H9 (cell line): ENCODE data around the gene PGM3. TPM values are rescaled to one million over a fixed set of nuclear protein-coding genes. Genes with fewer than 3 reads are reported as not detected.

ENCODE experiments used
- DNase-seq: peaks from one replicate; pipeline ENCODE4 v3.0.0-alpha.2; 2017
- H2AFZ ChIP-seq: one replicate; pipeline ENCODE4 v1.6.1; 2013; ENCODE audit warnings: mild to moderate bottlenecking, low read length, control low read depth, moderate library complexity
- H2AK5ac ChIP-seq: 2 replicates; pipeline ENCODE4 v1.6.1; 2013; ENCODE audit warnings: low read length, control low read depth, mixed read lengths; ENCODE audit not compliant: insufficient read length
- H2BK120ac ChIP-seq: one replicate; pipeline ENCODE4 v1.6.1; 2013; ENCODE audit warnings: low read depth, mild to moderate bottlenecking, low read length, control low read depth, inconsistent platforms; ENCODE audit not compliant: poor library complexity, severe bottlenecking
- H2BK12ac ChIP-seq: 2 replicates; pipeline ENCODE4 v1.6.1; 2013; ENCODE audit warnings: low read length, control low read depth, mixed read lengths, low read depth; ENCODE audit not compliant: insufficient read length
- H2BK15ac ChIP-seq: 2 replicates; pipeline ENCODE4 v1.6.1; 2013; ENCODE audit warnings: low read depth, low read length, control low read depth
- H2BK20ac ChIP-seq: one replicate; pipeline ENCODE4 v1.6.1; 2013; ENCODE audit warnings: low read depth, mild to moderate bottlenecking, low read length, control low read depth, inconsistent platforms; ENCODE audit not compliant: poor library complexity, severe bottlenecking
- H2BK5ac ChIP-seq: 2 replicates; pipeline ENCODE4 v1.6.1; 2013; ENCODE audit warnings: low read length, control low read depth, mixed read lengths; ENCODE audit not compliant: insufficient read length
- H3K14ac ChIP-seq: 2 replicates; pipeline ENCODE4 v1.6.1; 2013; ENCODE audit warnings: low read length, control low read depth; ENCODE audit not compliant: insufficient read depth
- H3K18ac ChIP-seq: 2 replicates; pipeline ENCODE4 v1.6.1; 2013; ENCODE audit warnings: low read depth, mild to moderate bottlenecking, mixed read lengths, low read length, control low read depth; ENCODE audit not compliant: insufficient read length
- H3K23ac ChIP-seq: 2 replicates; pipeline ENCODE4 v1.6.1; 2013; ENCODE audit warnings: low read length, control low read depth, mixed read lengths, low read depth; ENCODE audit not compliant: insufficient read length
- H3K23me2 ChIP-seq: 2 replicates; pipeline ENCODE4 v1.6.1; 2013; ENCODE audit warnings: low read depth, mild to moderate bottlenecking, mixed read lengths, low read length, control low read depth; ENCODE audit not compliant: insufficient read length, poor library complexity, severe bottlenecking
- H3K27ac ChIP-seq: 2 replicates; pipeline ENCODE4 v1.5.1; 2013; ENCODE audit warnings: low read length, control low read depth, mixed read lengths, low read depth; ENCODE audit not compliant: insufficient read length
- H3K27me3 ChIP-seq: 2 replicates; pipeline ENCODE4 v1.6.1; 2013; ENCODE audit warnings: low read length, control low read depth, inconsistent platforms; ENCODE audit not compliant: insufficient read depth
- H3K4ac ChIP-seq: 2 replicates; pipeline ENCODE4 v1.6.1; 2013; ENCODE audit warnings: low read depth, mild to moderate bottlenecking, control low read depth, inconsistent platforms, low read length, moderate library complexity
- H3K4me1 ChIP-seq: 2 replicates; pipeline ENCODE4 v1.6.1; 2013; ENCODE audit warnings: low read length, control low read depth, inconsistent platforms; ENCODE audit not compliant: insufficient read depth
- H3K4me2 ChIP-seq: 2 replicates; pipeline ENCODE4 v1.6.1; 2013; ENCODE audit warnings: low read length, control low read depth, mixed read lengths; ENCODE audit not compliant: insufficient read length, insufficient read depth
- H3K56ac ChIP-seq: 2 replicates; pipeline ENCODE4 v1.6.1; 2013; ENCODE audit warnings: low read depth, mild to moderate bottlenecking, mixed read lengths, low read length, control low read depth; ENCODE audit not compliant: insufficient read length
- H3K79me1 ChIP-seq: 2 replicates; pipeline ENCODE4 v1.6.1; 2013; ENCODE audit warnings: low read depth, mild to moderate bottlenecking, moderate library complexity, low read length, control low read depth, inconsistent platforms; ENCODE audit not compliant: insufficient read depth, poor library complexity, severe bottlenecking
- H3K79me2 ChIP-seq: 2 replicates; pipeline ENCODE4 v1.6.1; 2013; ENCODE audit warnings: low read length, control low read depth, inconsistent platforms; ENCODE audit not compliant: insufficient read depth
- H3K9ac ChIP-seq: 2 replicates; pipeline ENCODE4 v1.6.1; 2013; ENCODE audit warnings: low read length, control low read depth, mixed read lengths; ENCODE audit not compliant: insufficient read length; ENCODE audit errors: extremely low read depth
- H3K9me3 ChIP-seq: one replicate; pipeline ENCODE4 v1.6.1; 2013; ENCODE audit warnings: low read depth, low read length, inconsistent platforms; ENCODE audit not compliant: control insufficient read depth
- H3T11ph ChIP-seq: one replicate; pipeline ENCODE4 v1.6.1; 2013; ENCODE audit warnings: mild to moderate bottlenecking, low read length, control low read depth, inconsistent platforms
- H4K20me1 ChIP-seq: one replicate; pipeline ENCODE4 v1.6.1; 2013; ENCODE audit not compliant: control insufficient read depth, insufficient read length, insufficient read depth
- H4K5ac ChIP-seq: 2 replicates; pipeline ENCODE4 v1.6.1; 2013; ENCODE audit warnings: low read depth, mild to moderate bottlenecking, mixed read lengths, low read length, control low read depth; ENCODE audit not compliant: insufficient read length
- H4K8ac ChIP-seq: replicated peaks from 2 replicates; pipeline ENCODE4 v1.6.1; 2013; ENCODE audit warnings: low read length, control low read depth, mixed read lengths, low read depth; ENCODE audit not compliant: insufficient read length
- H4K91ac ChIP-seq: 2 replicates; pipeline ENCODE4 v1.6.1; 2013; ENCODE audit warnings: low read depth, mild to moderate bottlenecking, moderate library complexity, mixed read lengths, low read length, control low read depth; ENCODE audit not compliant: insufficient read length
- H3K27ac Mint-ChIP-seq, 3 experiments: 2 replicates in 2 of 3; 3 replicates in 1 of 3; pipeline ENCODE4 v1.8.0; 2020 to 2021; ENCODE audit warnings: mixed read lengths in 3 of 3, mild to moderate bottlenecking in 1 of 3, moderate library complexity in 1 of 3
- H3K27me3 Mint-ChIP-seq: 2 replicates; pipeline ENCODE4 v1.8.0; 2021; ENCODE audit warnings: low read depth, mild to moderate bottlenecking, moderate library complexity, mixed read lengths
- H3K36me3 Mint-ChIP-seq, 3 experiments: 2 replicates in 2 of 3; 3 replicates in 1 of 3; pipeline ENCODE4 v1.8.0; 2020 to 2021; ENCODE audit warnings: low read depth in 3 of 3, mixed read lengths in 3 of 3; ENCODE audit not compliant: insufficient read depth in 1 of 3
- H3K4me1 Mint-ChIP-seq, 2 experiments: 2 replicates each; pipeline ENCODE4 v1.8.0; 2020; ENCODE audit warnings: mixed read lengths in 2 of 2
- H3K4me3 Mint-ChIP-seq, 2 experiments: 2 replicates in 1 of 2; 3 replicates in 1 of 2; pipeline ENCODE4 v1.8.0; 2020 to 2021; ENCODE audit warnings: mild to moderate bottlenecking in 2 of 2, mixed read lengths in 2 of 2, moderate library complexity in 1 of 2
- H3K9me3 Mint-ChIP-seq, 2 experiments: 2 replicates in 1 of 2; 3 replicates in 1 of 2; pipeline ENCODE4 v1.8.0; 2020; ENCODE audit warnings: mild to moderate bottlenecking in 2 of 2, mixed read lengths in 2 of 2, moderate library complexity in 1 of 2
- CTCF ChIP-seq: fragments of 200-600 bp; sonication (generic); conservative IDR thresholded peaks from 3 replicates; pipeline ENCODE4 v1.8.0; 2021; ENCODE audit warnings: antibody characterized with exemption, mild to moderate bottlenecking
- whole genome bisulfite sequencing: extraction: QIAGEN DNeasy Blood & Tissue Kit; methylation state at CpG from one replicate; pipeline ENCODE4 v1.1.7; 2013; ENCODE audit warnings: missing lambda C conversion rate, low lambda C conversion rate, mixed read lengths; ENCODE audit not compliant: insufficient read length; ENCODE audit errors: extremely low coverage; 5-methylcytosine and 5-hydroxymethylcytosine counted together
- total RNA-seq: library from RNA; stranded (reverse); gene quantifications from 2 replicates; pipeline ENCODE4 v1.2.1, GENCODE V29; 2021

PGM3 gene
- total RNA-seq, 1 experiment from 2014 or later = 69.3 TPM

- Mint-ChIP-seq H3K36me3 (peaks cover 4 to 36% (median 15%) of the 10 kb centered on the region in 3 experiments; a peak in 5 of 7 replicates), H3K4me1 (no peaks in the 10 kb centered on the region; a peak in 1 of 4 replicates), H3K9me3 (no peaks in the 10 kb centered on the region), H3K4me3 (no peak overlapping the region), H3K27ac (no peak overlapping the region), H3K27me3 (no peaks in the 10 kb centered on the region)
- Histone ChIP-seq H3K4me2 (no peak overlapping the region), H4K5ac (no peak overlapping the region), H4K20me1 (no peaks in the 10 kb centered on the region), H2BK120ac (no peak overlapping the region), H3T11ph (no peak overlapping the region), H3K27ac (no peak overlapping the region), H2AK5ac (no peak overlapping the region), H3K4me1 (no peaks in the 10 kb centered on the region), H2BK20ac (no peak overlapping the region), H3K23ac (no peak overlapping the region), H3K14ac (no peak overlapping the region), H3K56ac (no peak overlapping the region), H4K91ac (no peak overlapping the region), H3K4ac (no peak overlapping the region), H2AFZ (no peak overlapping the region), H3K18ac (no peak overlapping the region), H3K23me2 (no peaks in the 10 kb centered on the region), H3K79me2 (no peaks in the 10 kb centered on the region), H3K9me3 (no peaks in the 10 kb centered on the region), H3K27me3 (no peaks in the 10 kb centered on the region; the same call in 1 of the 2 replicates), H2BK15ac (no peak overlapping the region), H2BK12ac (no peak overlapping the region), H3K9ac (no peak overlapping the region), H2BK5ac (no peak overlapping the region), H3K79me1 (no peaks in the 10 kb centered on the region), H4K8ac (no peak overlapping the region)
- TF ChIP-seq CTCF = no peak
- no peak for DNase-seq
- no CpG with 5 or more reads among the region's 4 CpGs for WGBS
Measured at GRCh38 chr6:83153883-83154521, 39.1 kb downstream of the PGM3 start.
